ENCODE data around the gene GBF1. TPM values are rescaled to one million over a fixed set of nuclear protein-coding genes. Genes with fewer than 3 reads are reported as not detected.

GBF1 gene
- total and polyA plus RNA-seq, 2 of the 13 experiments (the other 11 are each of a cell fraction or from before 2014, with no cell fraction given): 17.1 to 21.9 TPM

- TF ChIP-seq SMAD9 (CRISPR knock-in tag; IDR thresholded peaks at IDR 0.05): peak; percentile 95; the same call in 1 of the 2 replicates
- 0 out of 2 replicates have a peak, but pooled peaks have one; percentile 44 for TF ChIP-seq TEF (CRISPR knock-in tag; IDR thresholded peaks at IDR 0.05)
- TF ChIP-seq, protein P1, sequence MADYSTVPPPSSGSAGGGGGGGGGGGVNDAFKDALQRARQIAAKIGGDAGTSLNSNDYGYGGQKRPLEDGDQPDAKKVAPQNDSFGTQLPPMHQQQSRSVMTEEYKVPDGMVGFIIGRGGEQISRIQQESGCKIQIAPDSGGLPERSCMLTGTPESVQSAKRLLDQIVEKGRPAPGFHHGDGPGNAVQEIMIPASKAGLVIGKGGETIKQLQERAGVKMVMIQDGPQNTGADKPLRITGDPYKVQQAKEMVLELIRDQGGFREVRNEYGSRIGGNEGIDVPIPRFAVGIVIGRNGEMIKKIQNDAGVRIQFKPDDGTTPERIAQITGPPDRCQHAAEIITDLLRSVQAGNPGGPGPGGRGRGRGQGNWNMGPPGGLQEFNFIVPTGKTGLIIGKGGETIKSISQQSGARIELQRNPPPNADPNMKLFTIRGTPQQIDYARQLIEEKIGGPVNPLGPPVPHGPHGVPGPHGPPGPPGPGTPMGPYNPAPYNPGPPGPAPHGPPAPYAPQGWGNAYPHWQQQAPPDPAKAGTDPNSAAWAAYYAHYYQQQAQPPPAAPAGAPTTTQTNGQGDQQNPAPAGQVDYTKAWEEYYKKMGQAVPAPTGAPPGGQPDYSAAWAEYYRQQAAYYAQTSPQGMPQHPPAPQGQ (CRISPR knock-in tag; IDR thresholded peaks at IDR 0.05; ENCODE audit: borderline replicate concordance): 0 out of 2 replicates have a peak, but pooled peaks have one; percentile 41
- TF ChIP-seq CREBL2 (CRISPR knock-in tag; IDR thresholded peaks at IDR 0.05; ENCODE audit: borderline replicate concordance): peak; percentile 80; the same call in 1 of the 2 replicates
- 0 out of 2 replicates have a peak, but pooled peaks have one; percentile 27 for TF ChIP-seq THYN1 (CRISPR knock-in tag; IDR thresholded peaks at IDR 0.05; ENCODE audit: borderline replicate concordance, low read depth)
- TF ChIP-seq, protein P2, sequence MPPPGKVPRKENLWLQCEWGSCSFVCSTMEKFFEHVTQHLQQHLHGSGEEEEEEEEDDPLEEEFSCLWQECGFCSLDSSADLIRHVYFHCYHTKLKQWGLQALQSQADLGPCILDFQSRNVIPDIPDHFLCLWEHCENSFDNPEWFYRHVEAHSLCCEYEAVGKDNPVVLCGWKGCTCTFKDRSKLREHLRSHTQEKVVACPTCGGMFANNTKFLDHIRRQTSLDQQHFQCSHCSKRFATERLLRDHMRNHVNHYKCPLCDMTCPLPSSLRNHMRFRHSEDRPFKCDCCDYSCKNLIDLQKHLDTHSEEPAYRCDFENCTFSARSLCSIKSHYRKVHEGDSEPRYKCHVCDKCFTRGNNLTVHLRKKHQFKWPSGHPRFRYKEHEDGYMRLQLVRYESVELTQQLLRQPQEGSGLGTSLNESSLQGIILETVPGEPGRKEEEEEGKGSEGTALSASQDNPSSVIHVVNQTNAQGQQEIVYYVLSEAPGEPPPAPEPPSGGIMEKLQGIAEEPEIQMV (CRISPR knock-in tag; IDR thresholded peaks at IDR 0.05; ENCODE audit: low read depth): peak; percentile 91
- TF ChIP-seq ZNF337 (CRISPR knock-in tag; IDR thresholded peaks at IDR 0.05; ENCODE audit: borderline replicate concordance, low read depth): peak; percentile 83; the same call in 1 of the 2 replicates
- peak; percentile 78; the same call in 1 of the 2 replicates for TF ChIP-seq ZXDC (CRISPR knock-in tag; IDR thresholded peaks at IDR 0.05)
- TF ChIP-seq ZNF260 (CRISPR knock-in tag; IDR thresholded peaks at IDR 0.05; ENCODE audit: borderline replicate concordance, low read depth): no peak
- peak; percentile 91 for TF ChIP-seq ZNF616 (CRISPR knock-in tag; IDR thresholded peaks at IDR 0.05; ENCODE audit: low read depth)
- TF ChIP-seq, protein P3, sequence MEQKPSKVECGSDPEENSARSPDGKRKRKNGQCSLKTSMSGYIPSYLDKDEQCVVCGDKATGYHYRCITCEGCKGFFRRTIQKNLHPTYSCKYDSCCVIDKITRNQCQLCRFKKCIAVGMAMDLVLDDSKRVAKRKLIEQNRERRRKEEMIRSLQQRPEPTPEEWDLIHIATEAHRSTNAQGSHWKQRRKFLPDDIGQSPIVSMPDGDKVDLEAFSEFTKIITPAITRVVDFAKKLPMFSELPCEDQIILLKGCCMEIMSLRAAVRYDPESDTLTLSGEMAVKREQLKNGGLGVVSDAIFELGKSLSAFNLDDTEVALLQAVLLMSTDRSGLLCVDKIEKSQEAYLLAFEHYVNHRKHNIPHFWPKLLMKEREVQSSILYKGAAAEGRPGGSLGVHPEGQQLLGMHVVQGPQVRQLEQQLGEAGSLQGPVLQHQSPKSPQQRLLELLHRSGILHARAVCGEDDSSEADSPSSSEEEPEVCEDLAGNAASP (CRISPR knock-in tag; IDR thresholded peaks at IDR 0.05; ENCODE audit: borderline replicate concordance): 0 out of 2 replicates have a peak, but pooled peaks have one; percentile 31
- peak; percentile 14; the same call in 1 of the 2 replicates for TF ChIP-seq ELF1 (CRISPR knock-in tag; IDR thresholded peaks at IDR 0.05)
- TF ChIP-seq ZBTB42 (CRISPR knock-in tag; IDR thresholded peaks at IDR 0.05): 0 out of 2 replicates have a peak, but pooled peaks have one; percentile 60
- peak; percentile 98 for TF ChIP-seq ZNF547 (CRISPR knock-in tag; IDR thresholded peaks at IDR 0.05)
- TF ChIP-seq NFYC (CRISPR knock-in tag; IDR thresholded peaks at IDR 0.05): peak; percentile 81
- TF ChIP-seq ZNF441 (CRISPR knock-in tag; IDR thresholded peaks at IDR 0.05; ENCODE audit: borderline replicate concordance): peak; percentile 93
- TF ChIP-seq GABPB1 (CRISPR knock-in tag; IDR thresholded peaks at IDR 0.05): peak; percentile 70
- TF ChIP-seq ZNF263 (CRISPR knock-in tag; IDR thresholded peaks at IDR 0.05): peak; percentile 19; the same call in 1 of the 2 replicates
These were observed 19.4 kb upstream of the GBF1 start, which contains the start of gene ELOVL3 (continued) for GRCh38 chr10:102225646-102226541.
